K562 (cell line): Measurements from ENCODE around the gene BBLN. TPM values are rescaled to one million over a fixed set of nuclear protein-coding genes. Genes with fewer than 3 reads are reported as not detected.
A peak's percentile ranks its signal among the peaks of the same experiment; 100 is the strongest.

Experiments used
- FIP1L1 ChIP-seq: fragments of 200-400 bp; formaldehyde crosslinking; IDR thresholded peaks from 2 replicates; pipeline ENCODE4 v1.6.1; 2018; ENCODE audit warnings: mild to moderate bottlenecking, low read depth, low read length; ENCODE audit not compliant: poor library complexity, severe bottlenecking
- HOMEZ ChIP-seq: fragments of 250-450 bp; sonication (Bioruptor Pico); IDR thresholded peaks from 2 replicates; pipeline ENCODE4 v1.4.0; 2020; ENCODE audit warnings: mild to moderate bottlenecking, moderate library complexity
- PKNOX1 ChIP-seq: fragments of 450-650 bp; IDR thresholded peaks from 2 replicates; pipeline ENCODE4 v1.6.1; 2016
- POLR2AphosphoS2 ChIP-seq: IDR thresholded peaks from 2 replicates; pipeline ENCODE4 v1.6.1; 2012; ENCODE audit warnings: low read length, improper control_type of control experiment
- RAD21 ChIP-seq, 2 experiments: fragments of 250-450 bp in 1 of 2; fragments of 450-650 bp in 1 of 2; sonication (Bioruptor Pico) in 1 of 2; formaldehyde crosslinking in 1 of 2; IDR thresholded peaks in 1 of 2; conservative IDR thresholded peaks in 1 of 2; 2 replicates each; pipeline versions ENCODE4 v1.4.0 to v1.8.0; 2020 to 2022; ENCODE audit warnings: mild to moderate bottlenecking in 2 of 2, moderate library complexity in 1 of 2
- ZNF431 ChIP-seq: sonication (generic); formaldehyde crosslinking; IDR thresholded peaks from 2 replicates; pipeline ENCODE4 v1.8.0; 2022; ENCODE audit warnings: mild to moderate bottlenecking, missing genetic modification reagents
- polyA plus RNA-seq, 8 experiments: library from polyadenylated mRNA; depleted of rRNA in 4 of 8; stranded (reverse) in 5 of 8; unstranded in 3 of 8; fragments of >200 nt; fragmentation: Nextera tagmentation in 2 of 8; fragmentation: Illumina TruSeq in 1 of 8; extraction: Ambion mirVana in 2 of 8; extraction: Trizol in 1 of 8; gene quantifications; 2 replicates each; pipeline versions ENCODE4 v1.2.1 to v1.2.3, GENCODE V29; 2011 to 2014; ENCODE audit warnings: inconsistent platforms in 1 of 8, missing spikeins in 1 of 8
- total RNA-seq, 7 experiments: library from RNA; depleted of rRNA in 6 of 7; stranded (reverse); fragments of >200 nt in 6 of 7; fragmentation: Illumina TruSeq in 2 of 7; extraction: Trizol in 2 of 7; gene quantifications; 2 replicates each; pipeline versions ENCODE4 v1.2.1 to v1.2.3, GENCODE V29; 2011 to 2021; ENCODE audit warnings: low replicate concordance in 1 of 7
- TF ChIP-seq, protein P1 (sequence below): sonication (generic); formaldehyde crosslinking; IDR thresholded peaks from 2 replicates; pipeline ENCODE4 v1.8.0; 2022; ENCODE audit warnings: mild to moderate bottlenecking, missing genetic modification reagents, borderline replicate concordance
- TF ChIP-seq, protein P2 (sequence below): fragments of 200-600 bp; sonication (generic); IDR thresholded peaks from one replicate; pipeline ENCODE4 v1.6.1; 2012; ENCODE audit warnings: mild to moderate bottlenecking, low read depth, low read length, inconsistent platforms

The BBLN gene
- total and polyA plus RNA-seq, 9 of the 15 experiments (the other 6 are each of a cell fraction or from before 2014, with no cell fraction given): 4.2 to 331 (median 87.1) TPM

GRCh38 chr9:128143525-128144238, 16.4 kb upstream of the BBLN start (continued):
- TF ChIP-seq HOMEZ (no peak), ZNF431 (CRISPR knock-in tag) (no peak), PKNOX1 (no peak), FIP1L1 (no peak), RAD21 (CRISPR knock-in tag; conservative IDR thresholded peaks at IDR 0.05 in 1 of 2, IDR thresholded peaks at IDR 0.05 in 1 of 2) (0 out of 4 replicates have a peak, but pooled peaks of 1 of the 2 experiments have one; percentile 16), POLR2AphosphoS2 (no peak)
- TF ChIP-seq, protein P1, sequence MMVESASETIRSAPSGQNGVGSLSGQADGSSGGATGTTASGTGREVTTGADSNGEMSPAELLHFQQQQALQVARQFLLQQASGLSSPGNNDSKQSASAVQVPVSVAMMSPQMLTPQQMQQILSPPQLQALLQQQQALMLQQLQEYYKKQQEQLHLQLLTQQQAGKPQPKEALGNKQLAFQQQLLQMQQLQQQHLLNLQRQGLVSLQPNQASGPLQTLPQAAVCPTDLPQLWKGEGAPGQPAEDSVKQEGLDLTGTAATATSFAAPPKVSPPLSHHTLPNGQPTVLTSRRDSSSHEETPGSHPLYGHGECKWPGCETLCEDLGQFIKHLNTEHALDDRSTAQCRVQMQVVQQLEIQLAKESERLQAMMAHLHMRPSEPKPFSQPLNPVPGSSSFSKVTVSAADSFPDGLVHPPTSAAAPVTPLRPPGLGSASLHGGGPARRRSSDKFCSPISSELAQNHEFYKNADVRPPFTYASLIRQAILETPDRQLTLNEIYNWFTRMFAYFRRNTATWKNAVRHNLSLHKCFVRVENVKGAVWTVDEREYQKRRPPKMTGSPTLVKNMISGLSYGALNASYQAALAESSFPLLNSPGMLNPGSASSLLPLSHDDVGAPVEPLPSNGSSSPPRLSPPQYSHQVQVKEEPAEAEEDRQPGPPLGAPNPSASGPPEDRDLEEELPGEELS (CRISPR knock-in tag): no peak
- TF ChIP-seq, protein P2, sequence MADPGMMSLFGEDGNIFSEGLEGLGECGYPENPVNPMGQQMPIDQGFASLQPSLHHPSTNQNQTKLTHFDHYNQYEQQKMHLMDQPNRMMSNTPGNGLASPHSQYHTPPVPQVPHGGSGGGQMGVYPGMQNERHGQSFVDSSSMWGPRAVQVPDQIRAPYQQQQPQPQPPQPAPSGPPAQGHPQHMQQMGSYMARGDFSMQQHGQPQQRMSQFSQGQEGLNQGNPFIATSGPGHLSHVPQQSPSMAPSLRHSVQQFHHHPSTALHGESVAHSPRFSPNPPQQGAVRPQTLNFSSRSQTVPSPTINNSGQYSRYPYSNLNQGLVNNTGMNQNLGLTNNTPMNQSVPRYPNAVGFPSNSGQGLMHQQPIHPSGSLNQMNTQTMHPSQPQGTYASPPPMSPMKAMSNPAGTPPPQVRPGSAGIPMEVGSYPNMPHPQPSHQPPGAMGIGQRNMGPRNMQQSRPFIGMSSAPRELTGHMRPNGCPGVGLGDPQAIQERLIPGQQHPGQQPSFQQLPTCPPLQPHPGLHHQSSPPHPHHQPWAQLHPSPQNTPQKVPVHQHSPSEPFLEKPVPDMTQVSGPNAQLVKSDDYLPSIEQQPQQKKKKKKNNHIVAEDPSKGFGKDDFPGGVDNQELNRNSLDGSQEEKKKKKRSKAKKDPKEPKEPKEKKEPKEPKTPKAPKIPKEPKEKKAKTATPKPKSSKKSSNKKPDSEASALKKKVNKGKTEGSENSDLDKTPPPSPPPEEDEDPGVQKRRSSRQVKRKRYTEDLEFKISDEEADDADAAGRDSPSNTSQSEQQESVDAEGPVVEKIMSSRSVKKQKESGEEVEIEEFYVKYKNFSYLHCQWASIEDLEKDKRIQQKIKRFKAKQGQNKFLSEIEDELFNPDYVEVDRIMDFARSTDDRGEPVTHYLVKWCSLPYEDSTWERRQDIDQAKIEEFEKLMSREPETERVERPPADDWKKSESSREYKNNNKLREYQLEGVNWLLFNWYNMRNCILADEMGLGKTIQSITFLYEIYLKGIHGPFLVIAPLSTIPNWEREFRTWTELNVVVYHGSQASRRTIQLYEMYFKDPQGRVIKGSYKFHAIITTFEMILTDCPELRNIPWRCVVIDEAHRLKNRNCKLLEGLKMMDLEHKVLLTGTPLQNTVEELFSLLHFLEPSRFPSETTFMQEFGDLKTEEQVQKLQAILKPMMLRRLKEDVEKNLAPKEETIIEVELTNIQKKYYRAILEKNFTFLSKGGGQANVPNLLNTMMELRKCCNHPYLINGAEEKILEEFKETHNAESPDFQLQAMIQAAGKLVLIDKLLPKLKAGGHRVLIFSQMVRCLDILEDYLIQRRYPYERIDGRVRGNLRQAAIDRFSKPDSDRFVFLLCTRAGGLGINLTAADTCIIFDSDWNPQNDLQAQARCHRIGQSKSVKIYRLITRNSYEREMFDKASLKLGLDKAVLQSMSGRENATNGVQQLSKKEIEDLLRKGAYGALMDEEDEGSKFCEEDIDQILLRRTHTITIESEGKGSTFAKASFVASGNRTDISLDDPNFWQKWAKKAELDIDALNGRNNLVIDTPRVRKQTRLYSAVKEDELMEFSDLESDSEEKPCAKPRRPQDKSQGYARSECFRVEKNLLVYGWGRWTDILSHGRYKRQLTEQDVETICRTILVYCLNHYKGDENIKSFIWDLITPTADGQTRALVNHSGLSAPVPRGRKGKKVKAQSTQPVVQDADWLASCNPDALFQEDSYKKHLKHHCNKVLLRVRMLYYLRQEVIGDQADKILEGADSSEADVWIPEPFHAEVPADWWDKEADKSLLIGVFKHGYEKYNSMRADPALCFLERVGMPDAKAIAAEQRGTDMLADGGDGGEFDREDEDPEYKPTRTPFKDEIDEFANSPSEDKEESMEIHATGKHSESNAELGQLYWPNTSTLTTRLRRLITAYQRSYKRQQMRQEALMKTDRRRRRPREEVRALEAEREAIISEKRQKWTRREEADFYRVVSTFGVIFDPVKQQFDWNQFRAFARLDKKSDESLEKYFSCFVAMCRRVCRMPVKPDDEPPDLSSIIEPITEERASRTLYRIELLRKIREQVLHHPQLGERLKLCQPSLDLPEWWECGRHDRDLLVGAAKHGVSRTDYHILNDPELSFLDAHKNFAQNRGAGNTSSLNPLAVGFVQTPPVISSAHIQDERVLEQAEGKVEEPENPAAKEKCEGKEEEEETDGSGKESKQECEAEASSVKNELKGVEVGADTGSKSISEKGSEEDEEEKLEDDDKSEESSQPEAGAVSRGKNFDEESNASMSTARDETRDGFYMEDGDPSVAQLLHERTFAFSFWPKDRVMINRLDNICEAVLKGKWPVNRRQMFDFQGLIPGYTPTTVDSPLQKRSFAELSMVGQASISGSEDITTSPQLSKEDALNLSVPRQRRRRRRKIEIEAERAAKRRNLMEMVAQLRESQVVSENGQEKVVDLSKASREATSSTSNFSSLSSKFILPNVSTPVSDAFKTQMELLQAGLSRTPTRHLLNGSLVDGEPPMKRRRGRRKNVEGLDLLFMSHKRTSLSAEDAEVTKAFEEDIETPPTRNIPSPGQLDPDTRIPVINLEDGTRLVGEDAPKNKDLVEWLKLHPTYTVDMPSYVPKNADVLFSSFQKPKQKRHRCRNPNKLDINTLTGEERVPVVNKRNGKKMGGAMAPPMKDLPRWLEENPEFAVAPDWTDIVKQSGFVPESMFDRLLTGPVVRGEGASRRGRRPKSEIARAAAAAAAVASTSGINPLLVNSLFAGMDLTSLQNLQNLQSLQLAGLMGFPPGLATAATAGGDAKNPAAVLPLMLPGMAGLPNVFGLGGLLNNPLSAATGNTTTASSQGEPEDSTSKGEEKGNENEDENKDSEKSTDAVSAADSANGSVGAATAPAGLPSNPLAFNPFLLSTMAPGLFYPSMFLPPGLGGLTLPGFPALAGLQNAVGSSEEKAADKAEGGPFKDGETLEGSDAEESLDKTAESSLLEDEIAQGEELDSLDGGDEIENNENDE: no peak
